ENCODE results near the gene LAMA4. TPM values are rescaled to one million over a fixed set of nuclear protein-coding genes. Genes with fewer than 3 reads are reported as not detected.

The LAMA4 gene
- total and polyA plus RNA-seq, 2 of the 13 experiments (the other 11 are each of a cell fraction or from before 2014, with no cell fraction given) = not detected

GRCh38 chr6:112270756-112271155 is 16.4 kb upstream of the LAMA4 start:
- Histone ChIP-seq H3K9ac (ENCODE audit: insufficient read depth, low read depth, low read length) (no peak overlapping the region), H3K79me2 (ENCODE audit: insufficient read depth, low read length) (no peaks in the 10 kb centered on the region), H3K27ac (ENCODE audit: extremely low read length, insufficient read depth, low read length) (no peak overlapping the region), H3K4me2 (ENCODE audit: low read depth, low read length) (no peak overlapping the region), H4K20me1 (ENCODE audit: insufficient read depth, low read length) (no peaks in the 10 kb centered on the region), H3K36me3 (replicated peaks in 1 of 2; ENCODE audit: control insufficient read depth in 1 of 2, insufficient read depth in 2 of 2, low read length in 2 of 2) (no peaks in the 10 kb centered on the region), H3K9me3 (ENCODE audit: low read length) (no peaks in the 10 kb centered on the region), H2AFZ (ENCODE audit: low read length) (no peak overlapping the region), H3K27me3 (ENCODE audit: control insufficient read depth in 1 of 2, insufficient read depth in 2 of 2, low read length in 2 of 2) (no peaks in the 10 kb centered on the region; a peak in 1 of 5 replicates), H3K4me3 (replicated peaks in 1 of 3; ENCODE audit: insufficient read depth in 1 of 3, low read depth in 2 of 3, low read length in 3 of 3) (no peak overlapping the region), H3K4me1 (ENCODE audit: insufficient read depth, low read length) (no peaks in the 10 kb centered on the region)
- ChIA-PET CTCF (ENCODE audit: low intra/inter-chr PET ratio, low total read pairs) (no interaction called here), POLR2A (no interaction called here)
- no peak for FAIRE-seq
- no peak for ATAC-seq
- in situ Hi-C loops (cut with HindIII; ENCODE audit: extremely low pct_ligation_motif_present, low pct_unique_long_range_greater_than_20kb) (no loop called here), intact Hi-C loops (cut with micrococcal nuclease; ENCODE audit: unreplicated experiment) (no loop called here)
- TF ChIP-seq ZBTB3 (CRISPR knock-in tag; IDR thresholded peaks at IDR 0.05; ENCODE audit: borderline replicate concordance, low read depth) (no peak), CREB3 (CRISPR knock-in tag; IDR thresholded peaks at IDR 0.05) (no peak), ZNF414 (CRISPR knock-in tag; IDR thresholded peaks at IDR 0.05) (no peak), PHF8 (CRISPR knock-in tag; IDR thresholded peaks at IDR 0.05) (no peak), ZNF136 (CRISPR knock-in tag; IDR thresholded peaks at IDR 0.05; ENCODE audit: low read depth) (no peak), HNF1A (IDR thresholded peaks at IDR 0.05; ENCODE audit: low read depth) (no peak), HNF1A (CRISPR knock-in tag; IDR thresholded peaks at IDR 0.05; ENCODE audit: borderline replicate concordance) (no peak), HNRNPUL1 (IDR thresholded peaks at IDR 0.05; ENCODE audit: low read depth, low read length) (no peak), ZNF333 (CRISPR knock-in tag; IDR thresholded peaks at IDR 0.05; ENCODE audit: borderline replicate concordance) (no peak)
- 2% methylated on average over 1 of the region's 1 CpG for WGBS (ENCODE audit: low lambda C conversion rate)
- BruUV-seq (replicated peaks) = no TSS peak
- DNase-seq (ENCODE audit: low spot score) = no peak
